NOMO-1 treated with dmso at 0.1 percent for 144 hours (cell line): ENCODE measurements around the gene SPATA2.
A peak's percentile ranks its signal among the peaks of the same experiment; 100 is the strongest.

Experiments used
- DNase-seq: peaks from one replicate; lab custom pipeline; 2025; ENCODE audit not compliant: unreplicated experiment; lab: John Stamatoyannopoulos, UW

SPATA2 gene

DNA sequence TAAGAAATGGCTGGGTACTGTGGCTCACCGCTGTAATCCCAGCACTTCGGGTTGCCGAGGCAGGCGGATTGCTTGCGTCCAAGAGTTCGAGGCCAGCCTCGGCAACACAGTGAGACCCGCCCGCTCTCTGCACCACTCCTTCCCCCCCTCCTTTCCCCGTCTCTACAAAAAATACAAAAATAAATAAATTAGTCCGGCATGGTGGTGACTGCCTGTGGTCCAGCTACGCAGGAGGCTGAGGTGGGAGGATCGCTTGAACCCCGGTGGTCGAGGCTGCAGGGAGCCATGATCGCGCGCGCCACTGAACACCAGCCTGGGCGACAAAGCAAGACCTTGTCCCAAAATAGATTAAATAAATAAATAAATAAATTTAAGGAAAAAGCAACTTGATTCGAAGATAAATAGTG is 20.4 kb upstream of the SPATA2 start:
- DNase-seq = no peak

GRCh38 chr20:49929142-49929494 is 13.8 kb upstream of the SPATA2 start:
- DNase-seq = no peak

DNA sequence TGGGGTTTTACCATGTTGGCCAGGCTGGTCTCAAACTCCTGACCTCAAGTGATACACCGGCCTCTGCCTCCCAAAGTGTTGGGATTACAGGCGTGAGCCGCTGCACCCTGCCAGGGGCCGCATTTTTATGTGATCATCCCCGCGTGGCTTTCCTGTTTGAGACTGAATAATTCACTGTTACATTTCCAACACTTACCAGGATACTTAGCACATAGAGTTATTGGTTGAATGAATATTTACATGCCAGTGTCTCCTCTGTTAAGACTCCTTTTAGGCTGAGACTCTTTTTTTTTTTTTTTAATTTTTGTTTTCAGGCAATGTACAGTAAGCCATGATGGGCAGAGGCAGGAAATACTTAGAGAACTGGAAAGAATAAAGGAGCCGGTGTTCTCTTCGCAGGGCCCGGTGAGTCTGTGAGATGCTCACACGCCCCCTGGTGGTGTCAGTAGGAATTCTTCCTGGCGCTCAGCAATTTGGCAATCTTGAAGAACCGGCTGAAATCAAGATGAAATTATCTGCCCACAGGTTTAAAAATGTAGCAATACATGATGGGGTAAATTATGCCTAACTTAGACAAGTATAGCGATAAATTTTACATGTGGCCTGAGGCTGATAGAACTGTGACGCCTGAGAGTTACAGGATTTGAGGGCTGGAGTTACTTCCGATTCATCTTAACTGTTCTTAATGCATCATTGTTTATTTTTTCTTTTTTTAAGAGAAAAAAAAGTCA is 13.2 kb upstream of the SPATA2 start:
- DNase-seq = peak; percentile 92

- peak; percentile 2 for DNase-seq
Measured at GRCh38 chr20:49925901-49926454, 10.6 kb upstream of the SPATA2 start.

GRCh38 chr20:49924247-49924646 is 8.9 kb upstream of the SPATA2 start:
- DNase-seq = no peak

DNA sequence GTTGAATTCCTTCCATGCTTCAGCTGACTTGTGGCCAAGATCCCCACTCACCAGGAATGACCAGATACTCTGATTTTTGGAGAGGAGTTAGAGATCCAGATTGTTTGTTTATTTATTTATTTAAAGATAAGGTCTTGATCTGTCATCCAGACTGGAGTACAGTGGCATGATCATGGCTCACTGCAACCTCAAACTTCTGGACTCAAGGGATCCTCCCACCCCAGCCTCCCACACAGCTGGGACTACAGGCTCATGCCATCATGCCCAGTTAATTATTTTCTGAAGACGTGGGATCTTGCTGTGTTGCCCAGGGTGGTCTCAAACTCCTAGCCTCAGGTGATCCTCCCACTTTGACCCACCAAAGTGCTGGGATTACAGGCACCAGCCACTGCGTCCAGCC is 4.1 kb upstream of the SPATA2 start:
- no peak for DNase-seq

DNA sequence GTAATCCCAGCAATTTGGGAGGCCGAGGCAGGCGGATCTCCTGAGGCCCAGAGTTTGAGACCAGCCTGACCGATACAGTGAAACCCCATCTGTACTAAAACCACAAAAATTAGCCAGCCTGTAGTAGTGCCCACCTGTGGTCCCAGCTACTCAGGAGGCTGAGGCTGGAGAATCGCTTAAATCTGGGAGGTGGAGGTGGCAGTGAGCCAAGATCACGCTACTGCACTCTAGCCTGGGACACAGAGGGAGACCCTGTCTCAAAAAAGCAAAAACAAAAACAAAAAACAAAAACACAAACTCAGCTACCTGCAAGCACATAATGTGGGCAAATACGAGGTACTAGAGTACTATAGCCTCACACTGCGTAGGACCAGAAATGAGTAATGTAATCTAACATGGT is 3.7 kb upstream of the SPATA2 start:
- DNase-seq = no peak

- no peak for DNase-seq
Measured at GRCh38 chr20:49918446-49918845, 3.1 kb upstream of the SPATA2 start.

GRCh38 chr20:49916146-49917002 is 1.0 kb upstream of the SPATA2 start:
- no peak for DNase-seq

- DNase-seq = no peak
Measured at GRCh38 chr20:49915118-49915379, 280 bp downstream of the SPATA2 start.

DNA sequence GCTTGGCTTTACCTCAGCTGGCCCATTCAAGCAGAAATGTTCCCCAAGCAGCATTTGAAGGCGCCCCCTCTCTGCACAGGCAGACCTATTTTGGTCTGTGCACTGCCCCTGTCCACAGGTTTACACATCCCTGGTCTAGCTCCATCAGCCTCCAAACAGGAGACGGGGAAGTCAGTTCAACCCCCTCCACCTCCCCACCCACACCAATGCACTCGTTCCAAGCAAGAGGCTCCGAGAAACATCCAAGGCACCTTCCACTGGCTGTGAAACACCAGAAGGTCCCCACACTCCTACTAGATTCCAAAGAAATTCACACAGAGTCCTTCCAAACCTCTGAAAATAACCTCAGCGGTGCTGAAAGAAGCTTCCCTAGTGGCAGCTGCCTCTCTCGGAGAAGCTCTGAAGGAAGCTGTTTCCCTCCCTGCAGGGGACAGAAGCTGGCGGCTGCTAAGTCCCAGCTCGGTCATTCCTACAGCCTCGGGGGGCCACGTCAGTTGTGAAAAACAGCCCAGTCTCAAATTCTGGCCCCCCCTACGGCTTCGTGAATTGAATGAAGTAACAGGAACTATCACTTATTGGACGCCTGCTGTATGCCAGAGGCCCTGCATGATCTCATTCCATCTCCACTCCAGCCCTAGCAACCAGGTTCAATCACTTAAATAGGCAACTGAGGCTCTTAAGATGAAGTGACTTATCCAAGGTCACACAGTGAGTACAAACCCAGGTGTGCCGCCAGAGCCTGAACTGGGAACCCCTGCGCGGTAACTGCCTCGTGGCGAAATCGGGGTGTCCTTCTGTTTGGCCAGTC is 815 bp downstream of the SPATA2 start:
- DNase-seq = no peak

- no peak for DNase-seq
Measured at GRCh38 chr20:49913399-49914047, 1.8 kb downstream of the SPATA2 start.

GRCh38 chr20:49910340-49910706 is 5.0 kb downstream of the SPATA2 start:
- DNase-seq = no peak

DNA sequence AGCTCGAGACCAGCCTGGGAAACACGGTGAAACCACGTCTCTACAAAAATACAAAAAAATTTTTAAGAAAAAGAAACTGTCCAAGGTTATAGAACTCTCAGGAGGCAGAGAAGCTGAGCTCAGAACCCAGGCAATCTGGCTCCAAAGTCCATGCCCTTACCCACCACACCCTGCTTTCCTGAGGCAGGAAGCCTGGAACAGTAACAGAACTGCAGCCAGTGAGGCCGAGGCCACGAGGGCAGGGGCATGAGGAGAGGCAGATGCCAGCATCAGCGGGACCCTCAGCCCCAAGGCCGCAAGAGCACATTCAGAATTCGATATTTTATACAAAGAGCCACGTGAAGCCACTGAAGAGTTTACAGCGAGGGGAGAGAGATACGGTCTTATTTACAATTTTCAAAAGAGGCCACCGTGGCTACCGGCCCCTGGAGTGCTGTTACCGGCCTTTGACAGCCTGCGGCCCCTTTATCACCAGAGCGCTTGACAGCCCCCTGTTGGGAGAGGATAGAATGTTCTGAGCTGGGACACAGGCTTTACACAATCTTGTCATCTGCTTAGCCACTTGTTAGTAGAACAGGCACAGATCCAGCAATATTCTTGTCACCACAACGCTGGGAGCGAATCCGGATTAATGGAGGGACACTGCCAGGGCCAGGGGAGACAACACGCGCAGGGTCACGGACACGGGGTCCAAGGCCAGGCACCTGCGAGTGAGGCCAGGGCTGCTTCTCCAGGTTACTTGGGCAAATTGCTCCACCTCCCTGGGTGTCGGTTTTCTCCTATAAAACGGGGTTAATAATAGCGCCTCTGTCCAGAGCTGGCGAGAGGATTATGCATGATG is 5.6 kb downstream of the SPATA2 start:
- DNase-seq = no peak

DNA sequence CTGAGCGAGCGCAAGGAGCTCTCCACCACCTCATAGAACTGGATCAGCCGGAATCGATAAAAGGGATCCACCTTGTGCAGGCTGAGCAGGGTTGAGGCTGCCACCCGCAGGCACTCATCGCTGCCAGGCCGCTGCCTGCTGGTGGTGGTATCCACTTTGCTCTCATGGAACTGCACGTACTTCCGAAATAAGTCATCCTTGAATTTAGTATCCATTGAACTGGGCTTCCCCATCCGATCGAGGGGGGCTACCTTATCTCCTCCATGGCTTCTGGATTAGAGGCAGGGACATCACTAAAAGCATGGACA is 7.1 kb downstream of the SPATA2 start:
- no peak for DNase-seq

GRCh38 chr20:49907405-49908257 is 7.7 kb downstream of the SPATA2 start:
- no peak for DNase-seq

DNA sequence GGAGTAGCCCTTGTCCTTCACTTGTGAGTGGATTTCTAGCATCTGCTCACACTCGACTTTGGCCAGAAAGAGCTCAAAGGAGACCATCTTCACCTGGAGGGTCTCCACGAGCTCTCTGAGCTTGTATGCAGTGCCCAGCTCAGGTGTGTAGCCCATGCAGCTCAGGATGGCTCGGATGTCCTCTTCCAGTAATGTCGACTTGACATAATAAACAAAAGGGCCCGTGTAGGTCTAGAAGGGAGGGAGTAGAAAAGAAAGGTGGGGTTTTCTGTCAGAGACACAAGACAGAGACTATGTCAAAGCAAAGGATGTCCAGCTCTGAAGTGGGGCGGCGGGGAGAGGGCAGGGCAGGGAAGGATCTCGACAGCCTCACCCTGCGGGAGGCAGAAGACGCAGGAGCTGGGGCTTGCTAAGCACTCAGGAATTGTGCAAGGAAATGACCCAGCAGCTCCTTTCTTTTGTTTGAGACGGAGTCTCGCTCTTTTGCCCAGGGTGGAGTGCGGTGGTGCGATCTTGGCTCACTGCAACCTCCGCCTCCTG is 8.6 kb downstream of the SPATA2 start:
- no peak for DNase-seq

DNA sequence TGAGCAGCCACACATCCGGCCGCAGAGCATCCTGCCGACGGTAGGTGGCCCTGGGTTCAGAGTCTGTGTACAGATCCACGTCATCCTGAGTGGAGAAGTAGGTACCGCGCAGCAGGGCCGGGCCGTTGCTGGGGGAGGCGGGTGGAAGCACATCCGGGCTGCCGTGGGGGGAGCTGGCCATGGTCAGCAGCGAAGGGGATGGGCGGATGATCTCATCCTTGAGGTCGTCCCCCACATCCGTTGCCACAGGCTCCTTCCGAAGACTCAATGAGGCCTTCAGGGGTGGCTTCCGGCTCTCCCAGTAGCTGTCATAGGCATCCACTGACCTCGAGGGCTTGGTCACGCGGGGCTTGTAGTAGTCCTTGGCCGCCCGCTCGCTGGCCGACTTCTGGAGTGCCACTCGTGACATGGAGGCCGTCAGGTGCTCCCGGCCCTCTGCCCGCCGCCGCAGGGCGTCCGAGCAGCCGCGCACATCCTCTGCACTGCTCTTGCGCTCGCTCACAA is 9.2 kb downstream of the SPATA2 start:
- no peak for DNase-seq

GRCh38 chr20:49905415-49906091 is 9.8 kb downstream of the SPATA2 start:
- DNase-seq = no peak
